Astrocyte (in vitro differentiated cells and primary cell): Measurements from ENCODE around the gene POLDIP3. TPM values are rescaled to one million over a fixed set of nuclear protein-coding genes. Genes with fewer than 3 reads are reported as not detected.

Source experiments
- DNase-seq: peaks from one replicate; pipeline ENCODE4 v3.0.0-alpha.2; 2010; ENCODE audit warnings: low read depth
- FAIRE-seq: peaks from 2 replicates; lab custom pipeline; 2011; peaks lifted over from hg19 to GRCh38; lab: Jason Lieb, UNC
- H2AFZ ChIP-seq: 2 replicates; pipeline ENCODE4 v1.6.0; 2012; ENCODE audit warnings: low read depth, low read length, inconsistent platforms
- H3K27ac ChIP-seq: 2 replicates; pipeline ENCODE4 v1.5.1; 2011; ENCODE audit warnings: low read depth, low read length, inconsistent platforms
- H3K27me3 ChIP-seq: 2 replicates; pipeline ENCODE4 v1.6.0; 2011; ENCODE audit warnings: low read length, inconsistent platforms; ENCODE audit not compliant: insufficient read depth
- H3K36me3 ChIP-seq: 2 replicates; pipeline ENCODE4 v1.5.1; 2011; ENCODE audit warnings: low read length, inconsistent platforms; ENCODE audit not compliant: insufficient read depth
- H3K4me1 ChIP-seq: 2 replicates; pipeline ENCODE4 v1.5.1; 2011; ENCODE audit warnings: low read length, inconsistent platforms; ENCODE audit not compliant: insufficient read depth
- H3K4me2 ChIP-seq: 2 replicates; pipeline ENCODE4 v1.6.0; 2012; ENCODE audit warnings: low read length, inconsistent platforms
- H3K4me3 ChIP-seq: 2 replicates; pipeline ENCODE4 v1.5.1; 2011; ENCODE audit warnings: low read depth, mild to moderate bottlenecking, low read length, inconsistent platforms; ENCODE audit not compliant: insufficient read depth
- H3K79me2 ChIP-seq: 2 replicates; pipeline ENCODE4 v1.6.0; 2012; ENCODE audit warnings: mild to moderate bottlenecking, low read length, inconsistent platforms; ENCODE audit not compliant: insufficient read depth
- H3K9ac ChIP-seq: 2 replicates; pipeline ENCODE4 v1.6.0; 2012; ENCODE audit warnings: mild to moderate bottlenecking, low read length, inconsistent platforms
- H3K9me3 ChIP-seq: 2 replicates; pipeline ENCODE4 v1.5.1; 2012; ENCODE audit warnings: low read depth, mild to moderate bottlenecking, low read length, inconsistent platforms; ENCODE audit not compliant: insufficient read depth
- H4K20me1 ChIP-seq: 2 replicates; pipeline ENCODE4 v1.6.0; 2012; ENCODE audit warnings: low read length, inconsistent platforms; ENCODE audit not compliant: insufficient read depth
- H3K27ac Mint-ChIP-seq: one replicate; pipeline ENCODE4 v1.8.0; 2021; ENCODE audit warnings: mild to moderate bottlenecking, mixed read lengths; ENCODE audit not compliant: unreplicated experiment
- H3K27me3 Mint-ChIP-seq: one replicate; pipeline ENCODE4 v1.8.0; 2021; ENCODE audit warnings: low read depth, mixed read lengths; ENCODE audit not compliant: unreplicated experiment
- H3K36me3 Mint-ChIP-seq: one replicate; pipeline ENCODE4 v1.8.0; 2021; ENCODE audit warnings: low read depth, mixed read lengths; ENCODE audit not compliant: unreplicated experiment
- H3K4me1 Mint-ChIP-seq: one replicate; pipeline ENCODE4 v1.8.0; 2021; ENCODE audit warnings: low read depth, mixed read lengths; ENCODE audit not compliant: unreplicated experiment
- H3K4me3 Mint-ChIP-seq: one replicate; pipeline ENCODE4 v1.8.0; 2021; ENCODE audit warnings: mild to moderate bottlenecking, moderate library complexity, mixed read lengths; ENCODE audit not compliant: unreplicated experiment
- H3K9me3 Mint-ChIP-seq: one replicate; pipeline ENCODE4 v1.8.0; 2021; ENCODE audit warnings: mild to moderate bottlenecking, mixed read lengths; ENCODE audit not compliant: unreplicated experiment
- EZH2 ChIP-seq: IDR thresholded peaks from 2 replicates; pipeline ENCODE4 v1.6.1; 2012; ENCODE audit warnings: mild to moderate bottlenecking, low read length, inconsistent platforms; ENCODE audit not compliant: insufficient read depth
- total RNA-seq: library from RNA; stranded (reverse); gene quantifications from 2 replicates; pipeline ENCODE4 v1.2.1, GENCODE V29; 2021
- TF ChIP-seq, protein P1 (sequence below): IDR thresholded peaks from 2 replicates; pipeline ENCODE4 v1.5.1; 2011; ENCODE audit warnings: low read depth, mild to moderate bottlenecking, inconsistent platforms, low read length, moderate library complexity; ENCODE audit not compliant: insufficient read depth

The POLDIP3 gene
- total RNA-seq, 1 donor from 2014 or later = 57.1 TPM

DNA sequence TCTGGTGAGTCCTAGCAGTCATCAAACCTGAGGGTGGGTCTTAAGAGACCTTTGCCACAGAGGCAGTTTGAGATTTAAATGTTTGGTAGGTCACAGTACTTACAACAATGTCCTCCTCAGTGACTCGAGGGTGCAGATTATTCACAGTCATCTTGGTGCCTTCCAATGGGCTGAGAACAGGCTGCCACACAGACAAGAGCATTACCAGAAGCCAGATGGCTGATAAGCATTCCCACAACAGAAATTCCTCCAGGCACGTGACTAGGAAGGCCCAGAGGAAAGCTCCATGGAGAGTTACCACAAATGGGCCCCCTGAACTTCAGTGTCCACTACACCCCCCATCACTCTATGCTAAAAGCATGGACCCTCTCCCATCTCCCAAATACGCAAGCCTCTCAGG lies 19.2 kb downstream of the POLDIP3 start:
- H3K36me3 Mint-ChIP-seq = peaks cover 25% of the 10 kb centered on the region
- H4K20me1 ChIP-seq = peaks cover 57% of the 10 kb centered on the region
- H3K4me3 Mint-ChIP-seq = no peak overlapping the region
- H3K27ac Mint-ChIP-seq = peak overlapping the region; percentile 72
- DNase-seq = peak; percentile 18
- no peaks in the 10 kb centered on the region for H3K4me1 ChIP-seq
- no peaks in the 10 kb centered on the region for H3K27me3 ChIP-seq
- no peak overlapping the region for H3K4me3 ChIP-seq
- H3K36me3 ChIP-seq = peaks cover 61% of the 10 kb centered on the region
- H3K4me2 ChIP-seq = no peak overlapping the region
- no peaks in the 10 kb centered on the region for H3K27me3 Mint-ChIP-seq
- H3K4me1 Mint-ChIP-seq = peaks cover 3% of the 10 kb centered on the region
- no peaks in the 10 kb centered on the region for H3K9me3 Mint-ChIP-seq
- no peak overlapping the region for H2AFZ ChIP-seq
- peaks cover 40% of the 10 kb centered on the region for H3K79me2 ChIP-seq
- no peak overlapping the region for H3K27ac ChIP-seq
- TF ChIP-seq EZH2 = no peak
- TF ChIP-seq, protein P1, sequence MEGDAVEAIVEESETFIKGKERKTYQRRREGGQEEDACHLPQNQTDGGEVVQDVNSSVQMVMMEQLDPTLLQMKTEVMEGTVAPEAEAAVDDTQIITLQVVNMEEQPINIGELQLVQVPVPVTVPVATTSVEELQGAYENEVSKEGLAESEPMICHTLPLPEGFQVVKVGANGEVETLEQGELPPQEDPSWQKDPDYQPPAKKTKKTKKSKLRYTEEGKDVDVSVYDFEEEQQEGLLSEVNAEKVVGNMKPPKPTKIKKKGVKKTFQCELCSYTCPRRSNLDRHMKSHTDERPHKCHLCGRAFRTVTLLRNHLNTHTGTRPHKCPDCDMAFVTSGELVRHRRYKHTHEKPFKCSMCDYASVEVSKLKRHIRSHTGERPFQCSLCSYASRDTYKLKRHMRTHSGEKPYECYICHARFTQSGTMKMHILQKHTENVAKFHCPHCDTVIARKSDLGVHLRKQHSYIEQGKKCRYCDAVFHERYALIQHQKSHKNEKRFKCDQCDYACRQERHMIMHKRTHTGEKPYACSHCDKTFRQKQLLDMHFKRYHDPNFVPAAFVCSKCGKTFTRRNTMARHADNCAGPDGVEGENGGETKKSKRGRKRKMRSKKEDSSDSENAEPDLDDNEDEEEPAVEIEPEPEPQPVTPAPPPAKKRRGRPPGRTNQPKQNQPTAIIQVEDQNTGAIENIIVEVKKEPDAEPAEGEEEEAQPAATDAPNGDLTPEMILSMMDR = no peak
- H3K9me3 ChIP-seq = no peaks in the 10 kb centered on the region
- H3K9ac ChIP-seq = no peak overlapping the region
- no peak for FAIRE-seq

DNA sequence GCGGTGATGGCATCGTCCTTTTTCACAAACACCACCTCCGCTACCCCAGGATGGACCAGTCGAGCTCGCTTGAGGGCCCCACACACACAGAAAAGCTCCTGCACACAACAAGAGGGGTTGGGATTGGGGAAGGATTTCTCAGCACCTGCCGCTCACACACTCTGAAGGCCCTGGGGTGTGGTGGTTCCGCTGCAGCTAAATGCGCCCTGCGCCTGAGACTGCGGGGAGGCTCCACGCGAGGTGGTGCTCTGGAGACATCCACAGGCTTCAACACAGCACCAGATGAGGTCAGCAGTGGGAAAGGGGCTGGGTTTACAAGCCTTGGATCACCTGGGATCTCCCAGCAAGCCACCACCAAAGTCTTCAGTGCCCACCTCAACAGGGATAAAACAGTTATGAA lies 22.7 kb downstream of the POLDIP3 start:
- H3K27me3 Mint-ChIP-seq = no peaks in the 10 kb centered on the region
- no peaks in the 10 kb centered on the region for H3K9me3 Mint-ChIP-seq
- no peaks in the 10 kb centered on the region for H3K27me3 ChIP-seq
- no peaks in the 10 kb centered on the region for H3K4me1 ChIP-seq
- H3K79me2 ChIP-seq = peaks cover 17% of the 10 kb centered on the region
- peaks cover 41% of the 10 kb centered on the region for H4K20me1 ChIP-seq
- H3K4me1 Mint-ChIP-seq = peaks cover 3% of the 10 kb centered on the region
- H3K27ac Mint-ChIP-seq = no peak overlapping the region
- no peak for FAIRE-seq
- H3K36me3 ChIP-seq = peaks cover 57% of the 10 kb centered on the region
- no peak for DNase-seq
- no peak overlapping the region for H3K4me2 ChIP-seq
- H3K27ac ChIP-seq = no peak overlapping the region
- H2AFZ ChIP-seq = no peak overlapping the region
- H3K36me3 Mint-ChIP-seq = peaks cover 17% of the 10 kb centered on the region
- TF ChIP-seq, protein P1 = no peak
- no peak for TF ChIP-seq EZH2
- no peak overlapping the region for H3K4me3 ChIP-seq
- no peak overlapping the region for H3K4me3 Mint-ChIP-seq
- no peaks in the 10 kb centered on the region for H3K9me3 ChIP-seq
- no peak overlapping the region for H3K9ac ChIP-seq

DNA sequence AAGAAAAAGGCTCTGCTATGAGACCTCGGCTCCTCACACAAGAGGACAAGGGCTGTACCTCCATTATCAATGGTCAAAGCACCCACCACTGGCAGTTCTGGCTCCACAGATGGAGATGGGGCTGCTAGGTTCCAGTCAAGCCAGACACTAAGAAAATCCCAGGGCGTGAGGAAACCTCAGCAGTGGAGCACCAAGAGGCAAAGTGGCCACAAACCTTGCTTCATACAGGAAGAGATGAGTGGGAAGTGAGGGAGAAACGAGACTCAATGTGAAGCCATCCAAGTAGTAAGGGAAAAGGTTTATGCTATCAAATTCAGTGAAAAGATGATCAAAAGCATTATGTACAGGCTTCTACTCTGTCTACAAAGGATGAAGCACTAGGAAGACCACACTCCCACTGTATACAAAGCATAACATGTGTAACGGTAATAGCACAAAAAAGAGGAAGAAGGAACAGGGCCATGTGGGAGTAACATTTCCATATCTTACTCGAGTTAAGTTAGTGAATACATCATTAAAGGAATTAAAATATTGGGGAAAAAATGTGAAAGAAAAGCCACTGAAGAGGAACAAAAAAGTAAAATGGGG lies 27.0 kb downstream of the POLDIP3 start:
- H3K27me3 ChIP-seq = no peaks in the 10 kb centered on the region
- Mint-ChIP-seq H3K9me3 (no peaks in the 10 kb centered on the region), H3K36me3 (peaks cover 10% of the 10 kb centered on the region), H3K4me3 (no peak overlapping the region), H3K27ac (no peak overlapping the region), H3K4me1 (no peaks in the 10 kb centered on the region), H3K27me3 (no peaks in the 10 kb centered on the region)
- no peak overlapping the region for H2AFZ ChIP-seq
- H3K27ac ChIP-seq = no peak overlapping the region
- no peak overlapping the region for H3K4me2 ChIP-seq
- TF ChIP-seq EZH2 = no peak
- TF ChIP-seq, protein P1 = no peak
- no peaks in the 10 kb centered on the region for H3K4me1 ChIP-seq
- H3K4me3 ChIP-seq = no peak overlapping the region
- no peak for FAIRE-seq
- DNase-seq = no peak
- H3K9me3 ChIP-seq = no peaks in the 10 kb centered on the region
- H3K36me3 ChIP-seq = peaks cover 55% of the 10 kb centered on the region
- peaks cover 19% of the 10 kb centered on the region for H4K20me1 ChIP-seq
- H3K79me2 ChIP-seq = peaks cover 5% of the 10 kb centered on the region
- H3K9ac ChIP-seq = no peak overlapping the region
